ENCODE data around the gene P2RY6. TPM values are rescaled to one million over a fixed set of nuclear protein-coding genes. Genes with fewer than 3 reads are reported as not detected.

P2RY6 gene
- total RNA-seq, 4 donors from 2014 or later = 0.38 to 2.2 (median 1.4) TPM

DNA sequence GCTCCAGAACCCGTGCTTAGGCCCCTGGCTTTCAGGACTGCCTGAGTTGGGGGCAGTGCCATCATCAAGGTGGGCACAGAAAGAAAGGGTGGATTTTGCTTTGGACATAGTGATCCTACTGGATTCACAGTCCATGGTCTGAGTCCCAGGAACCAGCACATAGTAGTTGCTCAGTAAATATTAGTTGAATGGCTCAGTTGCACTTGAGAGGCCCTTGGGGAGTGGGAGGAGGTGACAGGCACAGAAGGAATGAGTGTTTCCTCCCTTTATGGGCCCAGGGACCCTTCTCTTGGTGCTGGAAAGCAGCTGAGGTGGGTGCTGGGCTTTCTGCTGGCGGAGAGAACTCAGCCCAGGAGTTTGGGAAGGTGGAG, 52.5 kb downstream of the P2RY6 start:
- no peak for TF ChIP-seq CTCF (IDR thresholded peaks at IDR 0.05; ENCODE audit: low read depth)

- no peak for TF ChIP-seq CTCF (IDR thresholded peaks at IDR 0.05; ENCODE audit: low read depth)
Observed at GRCh38 chr11:73325036-73325981, 53.2 kb downstream of the P2RY6 start.

DNA sequence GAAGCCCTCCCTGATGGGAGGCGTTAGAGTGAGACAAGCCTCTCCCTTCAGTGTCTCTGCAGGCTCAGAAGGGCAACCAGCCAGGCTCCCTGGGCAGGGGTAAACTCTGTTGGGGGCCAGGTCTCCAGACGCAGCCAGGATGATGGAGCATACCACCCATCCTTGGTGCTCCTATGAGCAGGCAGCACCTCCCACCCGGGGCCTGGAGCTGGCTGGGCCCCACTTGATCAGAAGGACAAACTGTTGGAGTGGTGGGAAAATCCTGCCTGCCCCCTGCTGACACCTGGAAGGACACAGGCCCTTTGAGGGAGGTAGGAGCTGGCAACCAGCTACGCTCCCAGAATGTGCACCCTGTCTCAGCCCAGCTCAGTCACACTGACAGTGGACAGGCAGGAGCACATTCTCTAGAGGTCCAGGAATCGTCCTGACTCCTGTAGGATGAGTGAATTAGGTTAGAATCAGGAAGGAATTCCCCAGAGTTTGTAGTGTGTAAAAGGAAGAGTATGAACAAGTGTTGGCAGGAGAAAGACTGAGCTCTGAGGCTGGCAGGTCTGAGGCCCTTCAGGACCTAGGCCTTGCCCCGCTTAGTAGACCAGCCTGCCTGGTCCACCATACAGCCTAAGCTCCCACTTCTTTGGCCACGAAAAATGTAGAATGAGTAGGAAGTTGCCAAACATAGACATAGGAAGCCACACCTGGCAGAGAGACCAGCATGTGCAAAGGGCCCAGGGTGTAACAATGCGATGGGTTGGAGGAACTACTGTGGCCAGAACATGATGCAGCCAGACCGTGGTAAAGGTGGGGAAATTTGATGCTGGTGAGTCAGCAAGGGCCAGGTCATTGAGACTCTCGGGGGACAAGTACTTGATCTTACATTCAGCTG, 55.0 kb downstream of the P2RY6 start:
- no peak for TF ChIP-seq CTCF (IDR thresholded peaks at IDR 0.05; ENCODE audit: low read depth)

- no peak for TF ChIP-seq CTCF (IDR thresholded peaks at IDR 0.05; ENCODE audit: low read depth)
Observed at GRCh38 chr11:73327812-73328364, 55.8 kb downstream of the P2RY6 start.

DNA sequence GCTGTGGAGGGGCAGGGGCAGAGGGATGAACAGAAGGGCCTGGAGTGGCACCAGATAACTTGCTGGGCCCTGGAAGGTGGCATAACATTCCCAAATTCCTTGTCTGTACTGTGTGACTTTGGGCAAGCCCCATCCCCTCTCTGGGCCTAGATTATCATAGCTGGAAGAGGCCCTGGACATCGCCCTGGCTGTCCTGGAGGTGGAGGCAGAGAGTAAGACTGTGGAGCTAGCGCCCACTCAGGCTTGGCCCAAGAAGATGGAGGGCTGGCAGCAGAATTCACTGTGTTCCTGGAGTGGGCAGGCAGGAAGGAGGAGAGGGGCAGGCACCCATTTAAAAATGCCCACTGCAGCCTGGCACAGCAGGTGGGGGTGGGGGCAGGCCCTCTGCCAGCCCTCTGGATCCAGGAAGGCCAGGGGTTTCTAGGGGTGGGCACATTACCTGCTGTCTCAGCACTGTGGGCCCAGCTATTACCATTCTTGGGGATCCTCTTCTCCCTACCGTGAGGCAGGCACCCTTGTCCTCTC, 58.5 kb downstream of the P2RY6 start:
- TF ChIP-seq CTCF (IDR thresholded peaks at IDR 0.05; ENCODE audit: low read depth) = no peak

DNA sequence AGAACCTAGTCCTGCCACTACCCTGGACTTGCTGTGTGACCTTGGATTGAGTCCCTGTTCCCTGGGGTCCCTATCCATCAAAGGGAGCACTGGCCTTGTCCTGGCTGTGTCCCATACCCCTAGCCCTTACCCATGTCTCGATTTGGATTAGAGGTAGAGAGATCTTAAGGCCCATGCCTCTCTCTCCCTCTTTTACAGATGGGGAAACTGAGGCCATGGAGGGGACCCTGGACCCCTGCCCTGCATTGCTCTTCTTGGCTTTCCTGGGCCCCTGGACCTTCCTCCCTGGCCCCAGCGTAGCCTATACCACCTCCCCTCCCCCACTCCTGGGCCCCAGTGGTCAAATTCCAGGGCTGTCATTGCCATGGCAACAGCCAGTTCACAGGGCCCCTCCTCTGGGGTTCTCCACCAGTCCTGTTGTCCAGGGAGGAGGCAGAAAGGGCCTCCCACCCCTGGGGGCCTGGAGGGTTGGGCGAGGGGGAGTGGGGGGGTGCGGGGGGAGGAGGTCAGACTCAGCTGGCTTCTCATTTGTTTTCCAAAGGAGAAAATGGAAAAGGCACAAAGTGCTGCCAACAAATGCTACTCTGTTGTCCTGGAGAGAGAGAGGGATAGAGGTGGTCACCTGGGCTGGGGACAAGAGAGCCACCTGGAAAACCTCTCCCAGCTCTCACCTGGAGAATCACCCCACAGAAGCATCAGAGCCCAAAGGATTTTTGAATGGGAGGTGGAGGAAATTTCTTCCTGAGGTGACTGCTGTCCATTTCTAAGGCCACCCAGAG, 59.2 kb downstream of the P2RY6 start:
- TF ChIP-seq CTCF (IDR thresholded peaks at IDR 0.05; ENCODE audit: low read depth) = no peak

Measured in subcutaneous adipose tissue (tissue), 4 donors.